HG03039 (cell line): Measurements from ENCODE around the gene CLCA1.

Experiments used
- ATAC-seq: cut with Tn5 transposase; IDR thresholded peaks from one replicate; pipeline ENCODE4 v1.9.1; 2021; ENCODE audit warnings: mild to moderate bottlenecking, moderate library complexity; ENCODE audit not compliant: unreplicated experiment

The CLCA1 gene

DNA sequence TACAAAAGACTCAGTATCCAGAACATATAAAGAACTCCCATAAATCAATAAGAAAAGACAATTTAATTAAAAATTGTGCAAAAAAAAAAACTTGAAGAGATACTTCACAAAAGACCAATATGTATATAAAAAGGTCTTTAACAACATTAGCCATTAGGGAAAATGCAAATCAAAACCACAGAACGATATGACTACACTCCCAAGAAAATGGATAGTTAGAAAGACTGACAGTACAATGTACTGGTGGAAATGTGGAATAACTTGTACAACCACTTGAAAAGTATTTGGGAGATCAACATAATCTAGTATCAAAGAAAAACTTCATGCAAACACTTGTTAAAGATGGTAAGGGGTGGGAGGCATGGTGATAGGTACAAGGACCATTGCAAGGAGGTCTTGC, 3.9 kb upstream of the CLCA1 start:
- peak; percentile 58 for ATAC-seq

GRCh38 chr1:86466109-86466844, 2.5 kb upstream of the CLCA1 start:
- no peak for ATAC-seq

- no peak for ATAC-seq
Observed at GRCh38 chr1:86466986-86467385, 1.7 kb upstream of the CLCA1 start.

- peak; percentile 56 for ATAC-seq
Observed at GRCh38 chr1:86470859-86471258, 2.1 kb downstream of the CLCA1 start.

GRCh38 chr1:86471291-86471690, 2.6 kb downstream of the CLCA1 start:
- no peak for ATAC-seq

GRCh38 chr1:86472152-86472551, 3.4 kb downstream of the CLCA1 start:
- ATAC-seq = no peak

- ATAC-seq = peak; percentile 46
Observed at GRCh38 chr1:86472767-86473166, 4.0 kb downstream of the CLCA1 start.

DNA sequence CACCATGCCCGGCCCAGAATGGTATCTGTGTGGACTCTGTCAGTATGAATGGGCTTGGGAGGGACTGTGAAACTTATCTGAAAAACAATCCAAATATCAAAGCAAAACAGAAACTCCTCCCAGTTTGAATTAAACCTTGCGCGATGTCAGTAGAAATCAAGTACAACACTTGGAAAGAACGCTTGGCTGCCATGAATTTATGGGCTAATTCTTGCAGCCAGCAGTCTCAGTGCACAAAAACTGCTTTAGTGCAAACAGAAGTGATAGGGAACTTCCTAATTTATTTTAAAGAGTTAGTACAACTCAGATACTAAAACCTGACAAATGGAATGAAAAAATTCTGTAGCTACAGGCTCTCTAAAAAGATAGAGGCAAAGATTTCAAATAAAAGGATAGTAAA, 8.5 kb downstream of the CLCA1 start:
- no peak for ATAC-seq

DNA sequence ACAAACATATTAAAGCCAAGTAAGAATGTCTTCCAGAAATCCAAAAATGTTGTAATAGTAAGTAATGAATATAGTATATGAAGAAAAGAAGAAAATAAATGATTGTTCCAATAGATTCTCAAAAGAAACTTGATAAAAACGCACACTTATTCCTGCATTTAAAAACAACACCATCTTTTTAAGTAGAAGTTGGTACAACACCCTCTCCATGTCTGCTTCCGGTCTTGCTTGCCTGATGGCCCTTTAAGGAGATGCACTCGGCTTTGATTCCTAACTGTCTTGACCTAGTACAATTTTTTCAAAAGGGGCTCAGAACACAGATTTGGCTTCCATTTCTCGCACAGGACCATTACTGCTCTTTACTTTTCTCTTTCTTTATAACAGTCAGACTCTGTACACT, 9.0 kb downstream of the CLCA1 start:
- no peak for ATAC-seq

DNA sequence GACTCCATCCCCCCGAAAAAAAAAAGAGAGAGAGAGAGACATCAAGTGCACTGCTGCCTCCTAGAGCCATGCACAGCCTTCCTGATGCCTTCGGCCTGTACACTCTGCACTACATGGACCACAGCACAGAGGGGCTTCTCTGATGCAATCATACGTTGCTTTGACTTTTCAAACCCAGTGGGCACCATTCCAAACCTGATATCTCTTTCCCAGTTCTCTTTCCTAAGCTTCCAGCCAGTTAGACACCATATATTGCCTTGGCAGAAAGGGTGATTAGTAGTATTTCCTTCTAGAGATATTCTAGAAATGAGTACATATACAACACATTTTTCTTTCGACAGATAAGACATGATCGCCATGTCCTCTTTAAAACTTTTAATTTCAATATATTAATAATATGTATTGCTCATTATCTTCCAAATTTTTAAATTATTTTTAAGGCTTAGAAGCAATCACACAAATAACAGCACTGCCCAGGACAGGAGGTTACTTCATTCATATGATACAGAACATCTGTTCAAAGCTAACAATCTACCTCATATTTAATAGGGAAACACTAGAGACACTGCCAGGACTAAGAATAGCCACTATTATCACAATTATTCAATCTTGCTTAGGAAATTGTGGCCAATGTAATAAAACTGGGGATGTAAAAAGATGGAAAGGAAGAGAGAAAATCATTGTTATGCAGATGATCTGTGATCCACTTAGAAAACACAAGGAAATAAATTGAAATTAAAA, 9.9 kb downstream of the CLCA1 start:
- ATAC-seq = no peak

GRCh38 chr1:86481966-86482365, 13.2 kb downstream of the CLCA1 start:
- ATAC-seq = no peak

DNA sequence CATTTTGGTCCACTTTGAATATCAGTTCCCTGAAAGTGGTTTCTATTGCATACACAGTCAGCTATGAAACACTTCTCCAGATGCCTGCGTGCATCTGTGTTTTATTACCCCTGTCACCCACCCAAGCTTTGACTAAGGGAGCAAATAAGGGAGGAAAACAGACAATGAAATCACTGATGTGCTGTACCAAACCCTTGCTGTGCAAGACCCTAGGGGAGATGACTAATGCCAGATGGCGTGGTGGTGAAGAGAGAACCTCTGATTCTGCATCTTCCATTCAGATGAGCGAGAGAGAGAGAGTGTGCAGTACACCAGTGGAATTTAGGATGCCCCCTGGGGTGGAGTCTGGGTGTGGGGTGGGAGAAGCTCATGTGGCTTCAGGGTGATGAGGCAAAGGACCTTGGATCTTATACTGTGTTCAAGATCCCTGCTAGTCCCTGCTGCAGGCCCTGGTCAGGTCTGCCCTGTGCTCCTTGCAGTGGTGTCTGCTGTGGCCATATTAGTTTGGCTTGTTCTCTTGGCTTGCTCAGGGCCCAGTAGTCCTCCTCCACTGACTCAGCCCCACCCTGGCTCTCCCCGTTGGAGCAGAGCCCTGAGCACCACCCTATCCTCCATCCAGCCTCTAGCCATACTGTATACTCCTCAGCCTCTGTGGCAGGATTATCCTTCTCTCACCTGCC, 18.5 kb downstream of the CLCA1 start:
- no peak for ATAC-seq

DNA sequence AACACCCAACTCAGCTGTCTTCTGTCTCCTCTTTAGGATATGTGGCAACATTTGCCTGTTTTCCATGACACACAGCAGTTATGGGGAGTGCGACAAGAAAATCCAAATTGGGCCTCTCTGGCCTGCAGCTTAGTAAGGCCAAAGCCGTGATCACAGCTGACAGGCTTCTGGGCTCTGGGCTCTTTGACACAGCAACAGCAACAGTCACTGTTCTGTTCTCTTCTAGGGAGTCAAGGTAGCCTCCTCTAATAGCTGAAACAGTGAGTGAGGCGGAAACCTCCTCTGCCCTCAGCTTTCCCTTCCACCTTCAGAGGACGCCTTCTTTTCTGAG, 19.0 kb downstream of the CLCA1 start:
- no peak for ATAC-seq

- ATAC-seq = no peak
Observed at GRCh38 chr1:86489242-86489878, 20.6 kb downstream of the CLCA1 start.

GRCh38 chr1:86491171-86491950, 22.6 kb downstream of the CLCA1 start:
- ATAC-seq = no peak

GRCh38 chr1:86498281-86498680, 29.6 kb downstream of the CLCA1 start:
- ATAC-seq = no peak

DNA sequence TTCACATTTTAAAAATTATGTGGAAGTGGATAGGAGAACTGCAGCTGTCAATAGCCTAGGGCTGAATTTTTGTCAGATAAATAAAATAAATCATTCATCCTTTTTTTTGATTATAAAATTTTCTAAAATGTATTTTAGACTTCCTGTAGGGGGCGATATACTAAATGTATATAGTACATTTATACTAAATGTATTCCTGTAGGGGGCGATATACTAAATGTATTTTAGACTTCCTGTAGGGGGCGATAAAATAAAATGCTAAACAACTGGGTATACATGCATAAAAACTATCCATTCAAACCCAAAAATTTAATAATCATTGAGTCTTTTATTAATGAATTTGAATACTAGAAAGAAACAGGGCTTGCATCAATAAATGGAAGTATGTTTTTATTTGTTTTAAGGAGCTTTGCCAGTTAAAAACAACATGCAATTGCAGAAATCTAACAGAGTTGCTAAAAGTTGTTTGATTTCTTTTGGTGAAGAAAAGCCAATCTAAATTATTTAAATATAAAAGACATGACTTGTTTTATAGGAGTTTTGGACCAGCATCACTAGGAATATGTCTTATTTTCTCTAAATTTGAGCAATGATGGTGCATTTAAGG, 31.4 kb downstream of the CLCA1 start:
- no peak for ATAC-seq

DNA sequence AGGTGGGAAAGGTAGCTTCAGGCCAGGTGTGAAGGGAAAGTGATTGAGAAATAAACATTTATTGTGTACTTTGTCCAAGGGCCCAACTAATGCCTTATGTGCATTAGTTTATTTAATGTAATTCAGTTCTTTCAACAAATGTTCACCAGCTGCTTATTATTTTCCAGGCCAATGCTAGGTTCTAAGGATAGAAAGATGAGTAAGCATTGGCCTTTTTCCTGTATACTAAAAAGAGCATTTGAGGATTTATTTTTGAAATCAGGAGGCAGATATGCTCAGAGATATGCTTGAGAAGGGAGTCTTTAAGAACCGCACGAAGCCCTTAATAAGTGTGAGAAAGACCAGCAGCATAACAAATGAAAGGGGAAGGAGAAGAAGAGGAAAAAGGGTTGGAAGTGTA, 32.0 kb downstream of the CLCA1 start:
- ATAC-seq = no peak

DNA sequence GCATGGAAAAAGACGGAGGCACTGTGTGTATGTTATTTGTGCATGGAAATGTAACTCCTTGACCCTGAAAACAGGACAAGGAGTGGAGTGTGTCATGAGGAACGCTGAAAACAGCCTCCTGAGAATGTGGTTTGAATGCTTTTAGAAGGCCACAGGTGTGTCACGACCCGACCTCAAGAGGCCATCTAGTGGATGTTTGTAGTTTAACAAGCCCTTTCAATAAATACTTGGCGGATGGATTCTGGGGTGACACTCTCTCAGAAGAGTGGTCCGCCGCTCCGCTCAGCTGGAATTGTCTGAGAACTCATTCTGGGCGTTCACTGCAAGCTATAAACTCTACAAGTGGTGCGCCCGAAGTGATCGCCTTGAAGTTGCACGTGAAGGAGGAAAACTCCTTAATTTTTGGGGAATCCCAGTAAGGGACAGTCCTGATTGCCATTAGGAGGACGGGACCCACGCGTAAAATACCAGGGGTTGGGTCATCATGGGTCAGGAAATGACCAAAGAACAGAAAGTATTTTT, 33.5 kb downstream of the CLCA1 start:
- ATAC-seq = peak; percentile 53

DNA sequence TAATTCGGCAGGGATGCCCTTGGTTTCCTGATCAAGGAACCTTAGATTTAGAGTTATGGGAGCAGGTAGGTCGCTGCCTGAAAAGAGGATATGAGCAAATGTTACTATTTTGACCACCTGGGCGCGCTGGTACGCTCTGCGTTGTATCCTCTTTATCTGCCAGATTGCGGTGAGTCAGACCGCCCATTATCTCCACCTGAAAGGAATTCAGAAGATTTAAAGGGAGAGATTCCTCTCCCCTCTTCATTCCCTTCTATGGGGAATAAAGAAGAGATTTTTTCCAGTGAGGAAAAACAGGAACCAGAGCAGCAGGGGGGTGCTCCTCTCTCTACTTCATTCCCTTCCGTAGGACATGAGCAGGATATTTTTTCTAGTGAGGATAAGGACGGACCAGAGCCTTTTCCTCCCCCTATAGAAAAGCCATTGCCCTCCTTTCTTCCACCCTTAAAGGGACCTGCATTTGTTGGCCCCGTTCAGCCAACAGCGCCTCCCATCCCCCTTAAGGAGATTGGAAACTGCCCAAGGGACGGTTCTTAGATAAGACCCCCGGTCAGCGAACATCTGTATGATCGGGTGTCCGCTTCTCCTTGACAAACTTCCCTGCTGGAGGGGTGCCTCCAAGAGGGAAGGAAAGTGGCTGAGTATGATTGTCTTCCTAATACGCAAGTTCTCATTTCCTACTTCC, 34.1 kb downstream of the CLCA1 start:
- peak; percentile 13 for ATAC-seq
